ENCODE data around the gene CD70.

- TF ChIP-seq CTCF (IDR thresholded peaks at IDR 0.05) (no peak), POLR2A (IDR thresholded peaks at IDR 0.05) (no peak)
Observed at GRCh38 chr19:6573350-6573749, 17.6 kb downstream of the CD70 start.

Data from testis (tissue), 2 donors.